Spleen (tissue), 7 donors: ENCODE results near the gene TACC2.

Experiments used
- POLR2AphosphoS5 ChIP-seq, 3 donors: sonication (generic); formaldehyde crosslinking; IDR thresholded peaks; one replicate each; pipeline ENCODE4 v1.5.1; 2017; ENCODE audit warnings: antibody characterized with exemption in 3 of 3
- TF ChIP-seq, protein P1 (sequence below), 11 experiments: fragments of 200-600 bp in 7 of 11; fragments of 450-650 bp in 4 of 11; sonication (generic) in 4 of 11; IDR thresholded peaks in 8 of 11; conservative IDR thresholded peaks in 3 of 11; 1 replicate in 7 of 11; 2 replicates in 4 of 11; pipeline versions ENCODE4 v1.4.0 to v1.8.0; 2016 to 2021; ENCODE audit warnings: antibody characterized with exemption in 11 of 11, inconsistent platforms in 4 of 11, mild to moderate bottlenecking in 1 of 11
- donor health status: DM: no; HTN: no; CAD: no; lungs with moderate emphysema.
- donor health status: DM: no; HTN: no; CAD: no.
- donor health status: DM: no; HTN: no; CAD: no.

DNA sequence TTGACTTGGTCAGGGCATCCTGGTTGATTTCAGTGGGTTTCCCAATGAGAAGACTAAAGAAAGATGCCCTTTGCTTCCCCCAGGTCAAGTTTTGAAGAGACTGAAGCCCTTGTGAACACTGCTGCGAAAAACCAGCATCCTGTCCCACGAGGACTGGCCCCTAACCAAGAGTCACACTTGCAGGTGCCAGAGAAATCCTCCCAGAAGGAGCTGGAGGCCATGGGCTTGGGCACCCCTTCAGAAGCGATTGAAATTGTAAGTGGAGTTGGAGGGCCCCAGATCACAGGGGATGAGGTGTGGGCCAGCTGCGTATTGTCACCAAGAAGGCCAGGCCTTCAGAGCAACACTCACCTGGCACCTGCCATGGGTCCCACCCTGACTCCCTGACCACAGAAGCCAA lies 238.8 kb downstream of the TACC2 start:
- TF ChIP-seq POLR2AphosphoS5 (IDR thresholded peaks at IDR 0.05) = no peak
- TF ChIP-seq, protein P1, sequence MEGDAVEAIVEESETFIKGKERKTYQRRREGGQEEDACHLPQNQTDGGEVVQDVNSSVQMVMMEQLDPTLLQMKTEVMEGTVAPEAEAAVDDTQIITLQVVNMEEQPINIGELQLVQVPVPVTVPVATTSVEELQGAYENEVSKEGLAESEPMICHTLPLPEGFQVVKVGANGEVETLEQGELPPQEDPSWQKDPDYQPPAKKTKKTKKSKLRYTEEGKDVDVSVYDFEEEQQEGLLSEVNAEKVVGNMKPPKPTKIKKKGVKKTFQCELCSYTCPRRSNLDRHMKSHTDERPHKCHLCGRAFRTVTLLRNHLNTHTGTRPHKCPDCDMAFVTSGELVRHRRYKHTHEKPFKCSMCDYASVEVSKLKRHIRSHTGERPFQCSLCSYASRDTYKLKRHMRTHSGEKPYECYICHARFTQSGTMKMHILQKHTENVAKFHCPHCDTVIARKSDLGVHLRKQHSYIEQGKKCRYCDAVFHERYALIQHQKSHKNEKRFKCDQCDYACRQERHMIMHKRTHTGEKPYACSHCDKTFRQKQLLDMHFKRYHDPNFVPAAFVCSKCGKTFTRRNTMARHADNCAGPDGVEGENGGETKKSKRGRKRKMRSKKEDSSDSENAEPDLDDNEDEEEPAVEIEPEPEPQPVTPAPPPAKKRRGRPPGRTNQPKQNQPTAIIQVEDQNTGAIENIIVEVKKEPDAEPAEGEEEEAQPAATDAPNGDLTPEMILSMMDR (IDR thresholded peaks at IDR 0.05 in 8 of 11, conservative IDR thresholded peaks at IDR 0.05 in 3 of 11) = no peak
